ENCODE results near the gene TRMT61A.

Gene TRMT61A

DNA sequence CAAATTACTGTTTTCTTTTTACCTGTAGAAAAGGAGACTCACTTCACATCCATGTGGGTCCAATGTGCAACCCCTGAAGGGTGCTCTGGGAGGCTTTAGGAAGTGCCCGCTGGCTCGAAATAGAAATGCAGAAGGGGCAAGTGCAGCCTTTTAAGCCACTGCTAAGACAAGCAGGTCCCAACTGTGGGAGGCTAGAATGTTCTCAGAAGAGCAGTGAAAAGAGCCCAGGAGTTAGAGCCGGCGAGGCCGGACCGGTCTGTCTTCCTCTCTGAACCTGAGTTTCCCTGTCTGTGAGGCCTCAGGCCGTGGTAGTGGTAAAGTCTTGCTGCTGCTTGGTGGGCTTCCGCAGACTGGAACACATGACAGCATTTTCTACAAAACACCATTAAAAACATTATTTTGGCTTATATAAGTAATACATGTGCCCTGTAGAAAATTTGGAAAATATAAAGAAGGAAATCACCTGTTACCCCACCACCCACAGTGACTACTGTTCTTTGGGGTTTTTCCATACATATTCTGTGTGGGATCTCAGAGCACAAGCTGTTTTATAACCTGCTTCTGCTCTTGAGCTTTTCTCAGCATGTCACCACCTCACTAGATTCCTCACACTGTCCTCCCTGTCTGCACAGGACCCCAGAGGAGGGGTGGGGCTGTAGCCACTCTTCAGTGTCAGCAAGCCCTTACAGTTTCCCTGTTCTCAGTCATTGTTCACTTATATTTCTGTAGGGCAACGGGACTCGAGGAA, 12.4 kb upstream of the TRMT61A start:
- TF ChIP-seq, protein P1, sequence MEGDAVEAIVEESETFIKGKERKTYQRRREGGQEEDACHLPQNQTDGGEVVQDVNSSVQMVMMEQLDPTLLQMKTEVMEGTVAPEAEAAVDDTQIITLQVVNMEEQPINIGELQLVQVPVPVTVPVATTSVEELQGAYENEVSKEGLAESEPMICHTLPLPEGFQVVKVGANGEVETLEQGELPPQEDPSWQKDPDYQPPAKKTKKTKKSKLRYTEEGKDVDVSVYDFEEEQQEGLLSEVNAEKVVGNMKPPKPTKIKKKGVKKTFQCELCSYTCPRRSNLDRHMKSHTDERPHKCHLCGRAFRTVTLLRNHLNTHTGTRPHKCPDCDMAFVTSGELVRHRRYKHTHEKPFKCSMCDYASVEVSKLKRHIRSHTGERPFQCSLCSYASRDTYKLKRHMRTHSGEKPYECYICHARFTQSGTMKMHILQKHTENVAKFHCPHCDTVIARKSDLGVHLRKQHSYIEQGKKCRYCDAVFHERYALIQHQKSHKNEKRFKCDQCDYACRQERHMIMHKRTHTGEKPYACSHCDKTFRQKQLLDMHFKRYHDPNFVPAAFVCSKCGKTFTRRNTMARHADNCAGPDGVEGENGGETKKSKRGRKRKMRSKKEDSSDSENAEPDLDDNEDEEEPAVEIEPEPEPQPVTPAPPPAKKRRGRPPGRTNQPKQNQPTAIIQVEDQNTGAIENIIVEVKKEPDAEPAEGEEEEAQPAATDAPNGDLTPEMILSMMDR (IDR thresholded peaks at IDR 0.05): no peak
- TF ChIP-seq ZFX (IDR thresholded peaks at IDR 0.05; ENCODE audit: borderline replicate concordance): no peak
- peak overlapping the region; percentile 30 for H3K27ac ChIP-seq

DNA sequence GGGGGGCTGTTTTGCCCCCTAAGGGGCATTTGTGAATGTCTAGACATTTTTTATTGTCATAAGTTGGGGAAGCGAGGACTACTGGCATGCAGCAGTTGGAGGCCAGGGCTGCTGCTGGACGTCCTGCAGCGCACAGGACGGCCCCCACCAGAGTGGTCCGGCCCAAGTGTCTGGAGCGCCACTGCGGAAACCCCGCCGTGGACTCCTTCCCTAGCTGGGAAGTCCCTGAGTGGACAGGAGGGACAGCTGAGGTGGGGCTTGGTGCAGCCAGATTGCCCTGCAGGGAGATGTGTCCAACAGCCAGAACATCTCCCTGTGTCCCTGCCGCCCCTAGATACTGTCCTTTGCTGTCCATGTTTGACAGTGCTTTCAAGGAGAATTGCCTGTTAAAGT, 11.8 kb upstream of the TRMT61A start:
- peak overlapping the region; percentile 30 for H3K27ac ChIP-seq
- TF ChIP-seq ZFX (IDR thresholded peaks at IDR 0.05; ENCODE audit: borderline replicate concordance): no peak
- TF ChIP-seq, protein P1 (IDR thresholded peaks at IDR 0.05): no peak

DNA sequence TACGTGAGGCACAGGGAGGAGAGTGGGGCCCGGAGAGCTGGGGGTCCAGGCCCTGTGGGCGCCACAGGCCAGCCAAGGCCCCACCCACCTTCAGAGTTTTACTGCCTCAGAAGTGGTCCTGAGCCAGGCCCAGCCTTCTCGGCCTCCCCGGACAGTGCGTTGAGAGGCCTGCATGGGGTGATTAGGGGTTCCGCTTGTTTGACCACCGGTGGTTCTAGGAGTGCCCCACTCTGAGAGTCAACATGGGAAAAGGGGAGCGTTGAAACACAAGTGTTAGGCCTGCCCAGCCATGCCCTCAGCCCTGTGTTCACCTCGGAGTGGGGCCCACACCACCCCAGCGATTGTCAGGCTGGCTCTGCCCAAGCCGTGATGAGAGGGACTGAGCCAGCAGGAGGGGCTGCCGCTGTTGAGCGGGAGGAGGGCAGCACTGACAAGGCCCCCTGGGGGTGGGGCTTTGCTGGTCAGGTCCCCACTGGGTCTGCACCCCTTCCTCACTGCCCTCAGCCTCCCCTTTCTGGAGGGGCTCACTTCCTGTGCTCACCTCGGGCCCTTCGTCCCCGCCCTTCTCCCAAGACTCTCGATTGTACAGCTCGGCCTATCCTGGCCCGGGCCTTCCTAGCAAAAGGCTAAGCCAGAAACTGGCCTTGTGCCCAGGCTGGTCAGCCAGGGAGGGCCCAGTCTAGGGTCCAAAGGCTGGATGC, 11.1 kb upstream of the TRMT61A start:
- H3K27ac ChIP-seq: peak overlapping the region; percentile 96; the same call in 1 of the 2 replicates

DNA sequence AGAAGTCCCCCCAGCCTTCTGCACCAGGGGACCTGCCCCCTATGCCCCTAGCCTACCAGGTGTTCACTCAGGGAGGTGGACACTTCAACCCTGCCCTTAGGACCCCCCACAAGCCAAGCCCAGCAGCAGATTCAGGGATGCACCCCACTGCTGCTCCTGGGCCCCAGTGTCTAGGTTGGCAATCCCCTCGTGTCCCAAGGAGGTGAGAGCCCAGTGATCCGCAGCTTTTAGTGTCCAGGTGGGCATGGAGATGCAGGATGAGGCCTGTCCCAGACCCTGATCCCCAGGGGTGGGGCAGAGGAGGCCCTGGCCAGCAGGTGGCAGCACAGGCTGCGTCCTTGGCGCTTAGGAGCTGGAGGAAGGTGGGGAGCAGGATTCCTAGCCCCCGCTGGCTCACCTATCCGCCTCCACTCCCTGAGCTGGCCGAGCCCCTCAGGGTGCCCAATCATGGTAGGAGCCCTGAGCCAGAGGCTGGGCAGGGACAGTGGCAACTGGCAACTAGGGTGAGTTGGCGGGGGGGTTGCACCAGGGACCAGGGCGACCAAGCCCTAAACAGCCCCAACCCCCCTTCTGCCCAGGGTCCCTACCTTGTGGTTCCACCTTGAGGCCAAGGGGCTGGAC, 10.5 kb upstream of the TRMT61A start:
- peak overlapping the region; percentile 96 for H3K27ac ChIP-seq
- TF ChIP-seq, protein P1 (IDR thresholded peaks at IDR 0.05): peak; percentile 95
- no peak for TF ChIP-seq ZFX (IDR thresholded peaks at IDR 0.05; ENCODE audit: borderline replicate concordance)

More for the DNA sequence above, 11.1 kb upstream of the TRMT61A start:
- TF ChIP-seq, protein P1 (IDR thresholded peaks at IDR 0.05): no peak
- no peak for TF ChIP-seq ZFX (IDR thresholded peaks at IDR 0.05; ENCODE audit: borderline replicate concordance)

DNA sequence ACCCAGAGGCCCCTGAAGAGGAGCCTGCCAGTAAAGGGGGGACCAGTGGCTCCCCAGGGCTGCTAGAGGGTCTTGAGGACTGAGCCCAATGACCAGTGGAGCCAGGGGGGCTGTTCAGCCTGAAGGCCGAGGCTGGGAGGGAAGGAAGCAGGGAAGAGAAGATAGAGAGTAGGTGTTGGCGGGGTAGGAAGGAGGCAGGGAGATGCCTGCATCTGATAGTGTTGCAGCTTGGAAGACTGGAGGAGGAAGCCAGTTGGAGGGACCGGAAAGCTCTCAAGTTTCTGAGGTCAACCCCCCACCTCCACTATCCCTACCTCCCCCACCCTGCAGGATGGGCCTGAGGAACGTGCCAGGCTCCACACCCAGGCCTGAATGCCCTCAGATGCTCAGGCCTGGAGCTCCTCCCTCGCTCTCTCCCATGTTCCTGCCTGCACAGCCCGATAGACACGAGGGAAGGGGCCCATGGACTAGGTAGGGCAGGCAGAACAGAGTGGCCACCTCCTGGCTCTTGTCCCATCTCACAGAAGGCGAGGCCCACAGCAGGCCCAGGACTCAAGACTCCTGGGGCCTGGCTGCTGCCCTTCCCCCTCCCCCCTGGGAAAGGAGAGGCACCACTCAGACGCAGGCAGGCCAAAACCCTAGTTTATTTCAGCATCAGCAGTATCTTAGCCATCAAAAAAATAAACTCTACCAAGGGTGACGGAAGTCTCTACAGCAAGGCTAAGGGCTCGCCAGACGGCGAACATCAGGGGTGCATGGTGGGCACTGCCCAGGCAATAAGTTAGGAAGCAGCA, 9.8 kb upstream of the TRMT61A start:
- H3K27ac ChIP-seq: peak overlapping the region; percentile 96
- no peak for TF ChIP-seq ZFX (IDR thresholded peaks at IDR 0.05; ENCODE audit: borderline replicate concordance)
- TF ChIP-seq, protein P1 (IDR thresholded peaks at IDR 0.05): no peak

DNA sequence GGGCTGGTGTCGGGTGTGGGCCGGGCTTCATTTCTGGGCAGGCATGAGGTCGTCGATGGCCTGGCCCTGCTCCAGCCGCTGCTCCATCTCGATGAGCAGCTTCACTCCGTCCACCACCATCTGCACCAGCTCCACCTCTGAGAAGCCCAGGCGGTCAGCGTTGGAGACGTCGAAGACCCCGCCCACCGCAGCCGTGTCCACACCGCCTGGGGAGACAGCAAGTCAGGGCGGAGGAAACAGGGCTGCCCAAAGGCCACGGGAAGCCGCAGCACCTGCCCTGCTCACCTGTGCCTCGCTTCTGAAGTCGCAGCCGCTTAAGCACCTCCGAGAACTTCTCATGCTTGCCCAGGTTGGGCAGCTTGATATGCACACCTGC, 9.2 kb upstream of the TRMT61A start:
- TF ChIP-seq, protein P1 (IDR thresholded peaks at IDR 0.05): no peak
- no peak for TF ChIP-seq ZFX (IDR thresholded peaks at IDR 0.05; ENCODE audit: borderline replicate concordance)
- H3K27ac ChIP-seq: peak overlapping the region; percentile 96
